Karpas-422 (cell line): ENCODE data around the gene CUL1. TPM values are rescaled to one million over a fixed set of nuclear protein-coding genes. Genes with fewer than 3 reads are reported as not detected.
A peak's percentile ranks its signal among the peaks of the same experiment; 100 is the strongest.

ENCODE experiments used
- DNase-seq: peaks from one replicate; pipeline ENCODE4 v3.0.0-alpha.2; 2015
- H2AFZ ChIP-seq: fragments of 200-600 bp; sonication (generic); 2 replicates; pipeline ENCODE4 v1.6.1; 2014; ENCODE audit warnings: antibody characterized with exemption, low read length, mixed read lengths
- H3K27ac ChIP-seq: fragments of 200-600 bp; sonication (generic); 2 replicates; pipeline ENCODE4 v1.5.1; 2014; ENCODE audit warnings: mild to moderate bottlenecking, low read length, moderate library complexity
- H3K27me3 ChIP-seq: fragments of 200-600 bp; sonication (generic); 2 replicates; pipeline ENCODE4 v1.6.1; 2014; ENCODE audit warnings: low read length, mixed read lengths
- H3K36me3 ChIP-seq: fragments of 200-600 bp; sonication (generic); 2 replicates; pipeline ENCODE4 v1.6.1; 2014; ENCODE audit warnings: low read length, mixed read lengths; ENCODE audit not compliant: insufficient read depth
- H3K4me1 ChIP-seq: fragments of 200-600 bp; sonication (generic); 2 replicates; pipeline ENCODE4 v1.6.1; 2014; ENCODE audit warnings: mild to moderate bottlenecking, low read length, mixed read lengths
- H3K4me2 ChIP-seq: fragments of 200-600 bp; sonication (generic); 2 replicates; pipeline ENCODE4 v1.6.1; 2014; ENCODE audit warnings: low read length, low read depth, mild to moderate bottlenecking; ENCODE audit not compliant: poor library complexity, severe bottlenecking
- H3K4me3 ChIP-seq: fragments of 200-600 bp; sonication (generic); 2 replicates; pipeline ENCODE4 v1.5.1; 2014; ENCODE audit warnings: mild to moderate bottlenecking, antibody characterized with exemption, low read length, mixed read lengths
- H3K79me2 ChIP-seq: fragments of 200-600 bp; sonication (generic); 2 replicates; pipeline ENCODE4 v1.6.1; 2014; ENCODE audit warnings: mild to moderate bottlenecking, low read length, mixed read lengths
- H3K9ac ChIP-seq: fragments of 200-600 bp; sonication (generic); 2 replicates; pipeline ENCODE4 v1.6.0; 2014; ENCODE audit warnings: low read length
- H3K9me2 ChIP-seq: fragments of 200-600 bp; sonication (generic), shearing (Covaris generic); replicated peaks from 2 replicates; pipeline ENCODE4 v1.6.0; 2014; ENCODE audit warnings: mild to moderate bottlenecking, low read length, moderate library complexity; ENCODE audit not compliant: insufficient read depth
- H3K9me3 ChIP-seq: fragments of 300-700, 200-600 bp; sonication (generic); 2 replicates; pipeline ENCODE4 v1.6.1; 2014; ENCODE audit warnings: low read length, mixed read lengths
- H4K20me1 ChIP-seq: fragments of 200-600 bp; sonication (generic); 2 replicates; pipeline ENCODE4 v1.6.1; 2014; ENCODE audit warnings: mild to moderate bottlenecking, antibody characterized with exemption, low read length, low read depth; ENCODE audit not compliant: insufficient read depth
- total RNA-seq: library from RNA; depleted of rRNA; stranded (reverse); fragments of >200 nt; shearing (Covaris generic); gene quantifications from 2 replicates; pipeline ENCODE4 v1.2.3, GENCODE V29; 2014; ENCODE audit warnings: low replicate concordance

Gene CUL1
- total RNA-seq, 1 experiment from 2014 or later: 55.5 TPM

GRCh38 chr7:148783801-148784527 lies 85.3 kb downstream of the CUL1 start:
- no peak overlapping the region for H3K9ac ChIP-seq
- no peak overlapping the region for H3K27ac ChIP-seq
- DNase-seq: no peak
- H2AFZ ChIP-seq: no peak overlapping the region
- H3K4me1 ChIP-seq: no peaks in the 10 kb centered on the region
- no peak overlapping the region for H3K4me2 ChIP-seq
- no peaks in the 10 kb centered on the region for H4K20me1 ChIP-seq
- no peaks in the 10 kb centered on the region for H3K79me2 ChIP-seq
- H3K36me3 ChIP-seq: peaks cover 25% of the 10 kb centered on the region
- H3K9me2 ChIP-seq: no peaks in the 10 kb centered on the region
- H3K9me3 ChIP-seq: no peaks in the 10 kb centered on the region
- no peaks in the 10 kb centered on the region for H3K27me3 ChIP-seq
- no peak overlapping the region for H3K4me3 ChIP-seq

- Histone ChIP-seq H3K9me3 (no peaks in the 10 kb centered on the region), H3K27me3 (no peaks in the 10 kb centered on the region), H3K9me2 (no peaks in the 10 kb centered on the region), H2AFZ (no peak overlapping the region), H3K27ac (no peak overlapping the region), H3K4me1 (no peaks in the 10 kb centered on the region), H3K4me2 (no peak overlapping the region), H3K36me3 (peaks cover 42% of the 10 kb centered on the region), H4K20me1 (no peaks in the 10 kb centered on the region), H3K9ac (no peak overlapping the region), H3K79me2 (0 out of 2 replicates have a peak, but pooled peaks cover 2% of the 10 kb centered on the region), H3K4me3 (no peak overlapping the region)
- DNase-seq: no peak
These were observed 89.0 kb downstream of the CUL1 start for GRCh38 chr7:148787571-148788295.

DNA sequence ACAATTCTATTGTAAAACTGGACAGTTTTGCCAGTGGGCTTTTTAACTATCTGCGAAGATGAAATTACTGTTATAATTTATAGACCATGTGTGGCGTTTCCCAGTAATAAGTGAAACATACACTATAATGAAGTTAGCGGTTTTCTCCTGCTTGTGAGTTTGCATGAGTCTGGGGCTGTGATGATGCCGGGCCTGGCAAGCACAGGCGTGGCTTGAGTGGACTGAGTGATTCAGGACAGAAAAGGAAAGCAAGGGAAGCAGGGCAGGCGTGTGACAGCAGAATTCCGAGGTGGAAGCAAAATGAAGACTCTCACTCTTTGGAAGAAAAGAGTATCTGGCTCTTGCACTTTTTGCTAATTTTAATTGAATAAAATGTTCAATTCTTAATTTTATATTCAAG lies 90.5 kb downstream of the CUL1 start:
- 0 out of 2 replicates have a peak, but pooled peaks cover 4% of the 10 kb centered on the region for H3K79me2 ChIP-seq
- no peak overlapping the region for H3K27ac ChIP-seq
- H3K27me3 ChIP-seq: no peaks in the 10 kb centered on the region
- H3K4me1 ChIP-seq: no peaks in the 10 kb centered on the region
- no peak overlapping the region for H3K9ac ChIP-seq
- no peak for DNase-seq
- no peaks in the 10 kb centered on the region for H3K9me3 ChIP-seq
- peaks cover 48% of the 10 kb centered on the region for H3K36me3 ChIP-seq
- no peak overlapping the region for H3K4me3 ChIP-seq
- H3K4me2 ChIP-seq: no peak overlapping the region
- H2AFZ ChIP-seq: no peak overlapping the region
- H3K9me2 ChIP-seq: no peaks in the 10 kb centered on the region
- H4K20me1 ChIP-seq: no peaks in the 10 kb centered on the region

- H3K36me3 ChIP-seq: peaks cover 52% of the 10 kb centered on the region
- H3K4me2 ChIP-seq: no peak overlapping the region
- 0 out of 2 replicates have a peak, but pooled peaks cover 4% of the 10 kb centered on the region for H3K79me2 ChIP-seq
- no peak overlapping the region for H3K27ac ChIP-seq
- H3K4me3 ChIP-seq: no peak overlapping the region
- H4K20me1 ChIP-seq: no peaks in the 10 kb centered on the region
- H3K4me1 ChIP-seq: no peaks in the 10 kb centered on the region
- no peak for DNase-seq
- H3K27me3 ChIP-seq: no peaks in the 10 kb centered on the region
- H2AFZ ChIP-seq: no peak overlapping the region
- no peaks in the 10 kb centered on the region for H3K9me3 ChIP-seq
- H3K9ac ChIP-seq: no peak overlapping the region
- no peaks in the 10 kb centered on the region for H3K9me2 ChIP-seq
These were observed 91.5 kb downstream of the CUL1 start for GRCh38 chr7:148790131-148790726.

GRCh38 chr7:148790850-148791249 lies 92.1 kb downstream of the CUL1 start:
- H3K4me2 ChIP-seq: no peak overlapping the region
- H2AFZ ChIP-seq: no peak overlapping the region
- no peaks in the 10 kb centered on the region for H3K9me2 ChIP-seq
- no peaks in the 10 kb centered on the region for H3K4me1 ChIP-seq
- H3K27ac ChIP-seq: no peak overlapping the region
- no peaks in the 10 kb centered on the region for H4K20me1 ChIP-seq
- H3K79me2 ChIP-seq: 0 out of 2 replicates have a peak, but pooled peaks cover 4% of the 10 kb centered on the region
- H3K4me3 ChIP-seq: no peak overlapping the region
- H3K27me3 ChIP-seq: no peaks in the 10 kb centered on the region
- H3K9ac ChIP-seq: no peak overlapping the region
- H3K9me3 ChIP-seq: no peaks in the 10 kb centered on the region
- DNase-seq: no peak
- peaks cover 52% of the 10 kb centered on the region for H3K36me3 ChIP-seq

GRCh38 chr7:148791546-148791945 lies 92.8 kb downstream of the CUL1 start:
- Histone ChIP-seq H3K4me2 (no peak overlapping the region), H3K27me3 (no peaks in the 10 kb centered on the region), H3K9me2 (no peaks in the 10 kb centered on the region), H3K9me3 (no peaks in the 10 kb centered on the region), H3K36me3 (peaks cover 47% of the 10 kb centered on the region), H2AFZ (no peak overlapping the region), H3K79me2 (0 out of 2 replicates have a peak, but pooled peaks cover 4% of the 10 kb centered on the region), H3K4me1 (no peaks in the 10 kb centered on the region), H4K20me1 (no peaks in the 10 kb centered on the region), H3K9ac (no peak overlapping the region), H3K27ac (no peak overlapping the region), H3K4me3 (no peak overlapping the region)
- no peak for DNase-seq

- no peak overlapping the region for H2AFZ ChIP-seq
- H3K4me3 ChIP-seq: no peak overlapping the region
- no peaks in the 10 kb centered on the region for H4K20me1 ChIP-seq
- no peak overlapping the region for H3K9ac ChIP-seq
- no peak overlapping the region for H3K4me2 ChIP-seq
- H3K27ac ChIP-seq: peak overlapping the region; percentile 42; the same call in 1 of the 2 replicates
- H3K36me3 ChIP-seq: peaks cover 50% of the 10 kb centered on the region
- peaks cover 4% of the 10 kb centered on the region; the same call in 1 of the 2 replicates for H3K79me2 ChIP-seq
- no peak for DNase-seq
- no peaks in the 10 kb centered on the region for H3K9me2 ChIP-seq
- H3K27me3 ChIP-seq: no peaks in the 10 kb centered on the region
- H3K9me3 ChIP-seq: no peaks in the 10 kb centered on the region
- H3K4me1 ChIP-seq: no peaks in the 10 kb centered on the region
These were observed 94.9 kb downstream of the CUL1 start for GRCh38 chr7:148793590-148793989.

- H3K9ac ChIP-seq: no peak overlapping the region
- H2AFZ ChIP-seq: no peak overlapping the region
These were observed 95.8 kb downstream of the CUL1 start for GRCh38 chr7:148794476-148794875.

More at GRCh38 chr7:148794476-148794875, 95.8 kb downstream of the CUL1 start:
- Histone ChIP-seq H3K4me1 (no peaks in the 10 kb centered on the region), H3K9me2 (no peaks in the 10 kb centered on the region), H3K36me3 (peaks cover 44% of the 10 kb centered on the region), H3K4me2 (no peak overlapping the region), H4K20me1 (no peaks in the 10 kb centered on the region), H3K27me3 (no peaks in the 10 kb centered on the region), H3K4me3 (no peak overlapping the region), H3K79me2 (peaks cover 4% of the 10 kb centered on the region; the same call in 1 of the 2 replicates), H3K27ac (no peak overlapping the region), H3K9me3 (no peaks in the 10 kb centered on the region)
- no peak for DNase-seq
